ENCODE results near the gene PSMG1. TPM values are rescaled to one million over a fixed set of nuclear protein-coding genes. Genes with fewer than 3 reads are reported as not detected.

PSMG1 gene
- polyA plus RNA-seq, 4 donors = 27.3 to 68.2 (median 48.7) TPM

- Histone ChIP-seq H3K36me3 (ENCODE audit: control insufficient read depth in 3 of 3, insufficient read depth in 2 of 3, low read depth in 1 of 3, low read length in 3 of 3) (no peaks in the 10 kb centered on the region), H3K9me3 (ENCODE audit: control insufficient read depth in 2 of 2, insufficient read depth in 1 of 2, low read depth in 1 of 2, low read length in 1 of 2) (peaks cover 0 to 8% of the 10 kb centered on the region in 2 donors), H3K27me3 (ENCODE audit: control insufficient read depth in 3 of 3, insufficient read depth in 3 of 3, low read length in 3 of 3) (no peaks in the 10 kb centered on the region), H3K4me3 (ENCODE audit: low read depth in 1 of 3, low read length in 3 of 3) (no peak overlapping the region), H3K4me1 (ENCODE audit: control insufficient read depth in 3 of 3, insufficient read depth in 2 of 3, low read depth in 1 of 3, low read length in 2 of 3) (peaks cover 0 to 10% (median 0%) of the 10 kb centered on the region in 3 donors), H3K27ac (ENCODE audit: low read depth in 1 of 3, low read length in 2 of 3) (no peak overlapping the region)
- DNase-seq (no peak), FAIRE-seq (no peak)
- 90 to 93% (median 91%) methylated on average over 15 of the region's 15 CpGs for WGBS, 3 donors
Measured at GRCh38 chr21:39134288-39134810, 48.9 kb downstream of the PSMG1 start.

- Histone ChIP-seq H3K36me3 (ENCODE audit: control insufficient read depth in 3 of 3, insufficient read depth in 2 of 3, low read depth in 1 of 3, low read length in 3 of 3) (no peaks in the 10 kb centered on the region), H3K4me3 (ENCODE audit: low read depth in 1 of 3, low read length in 3 of 3) (no peak overlapping the region), H3K9me3 (ENCODE audit: control insufficient read depth in 2 of 2, insufficient read depth in 1 of 2, low read depth in 1 of 2, low read length in 1 of 2) (peaks cover 0 to 8% of the 10 kb centered on the region in 2 donors), H3K27ac (ENCODE audit: low read depth in 1 of 3, low read length in 2 of 3) (no peak overlapping the region), H3K27me3 (ENCODE audit: control insufficient read depth in 3 of 3, insufficient read depth in 3 of 3, low read length in 3 of 3) (no peaks in the 10 kb centered on the region), H3K4me1 (ENCODE audit: control insufficient read depth in 3 of 3, insufficient read depth in 2 of 3, low read depth in 1 of 3, low read length in 2 of 3) (peaks cover 0 to 6% (median 0%) of the 10 kb centered on the region in 3 donors)
- FAIRE-seq (no peak), DNase-seq (no peak)
- 71 to 87% (median 84%) methylated on average over 3 of the region's 3 CpGs for WGBS, 3 donors
Measured at GRCh38 chr21:39132248-39132647, 51.0 kb downstream of the PSMG1 start.

GRCh38 chr21:39131791-39132190, 51.5 kb downstream of the PSMG1 start:
- WGBS, 3 donors = 58 to 92% (median 76%) methylated on average over 1 of the region's 1 CpG
- H3K4me1 ChIP-seq (ENCODE audit: control insufficient read depth in 3 of 3, insufficient read depth in 2 of 3, low read depth in 1 of 3, low read length in 2 of 3) = peaks cover 0 to 4% (median 0%) of the 10 kb centered on the region in 3 donors
- no peak overlapping the region for H3K4me3 ChIP-seq (ENCODE audit: low read depth in 1 of 3, low read length in 3 of 3)
- DNase-seq (no peak), FAIRE-seq (no peak)
- H3K27me3 ChIP-seq (ENCODE audit: control insufficient read depth in 3 of 3, insufficient read depth in 3 of 3, low read length in 3 of 3) = no peaks in the 10 kb centered on the region
- no peaks in the 10 kb centered on the region for H3K36me3 ChIP-seq (ENCODE audit: control insufficient read depth in 3 of 3, insufficient read depth in 2 of 3, low read depth in 1 of 3, low read length in 3 of 3)
- peaks cover 0 to 8% of the 10 kb centered on the region in 2 donors for H3K9me3 ChIP-seq (ENCODE audit: control insufficient read depth in 2 of 2, insufficient read depth in 1 of 2, low read depth in 1 of 2, low read length in 1 of 2)
- no peak overlapping the region for H3K27ac ChIP-seq (ENCODE audit: low read depth in 1 of 3, low read length in 2 of 3)

- FAIRE-seq = no peak
- no peaks in the 10 kb centered on the region for H3K27me3 ChIP-seq (ENCODE audit: control insufficient read depth in 3 of 3, insufficient read depth in 3 of 3, low read length in 3 of 3)
- H3K27ac ChIP-seq (ENCODE audit: low read depth in 1 of 3, low read length in 2 of 3) = no peak overlapping the region
- H3K9me3 ChIP-seq (ENCODE audit: control insufficient read depth in 2 of 2, insufficient read depth in 1 of 2, low read depth in 1 of 2, low read length in 1 of 2) = peaks cover 0 to 11% of the 10 kb centered on the region in 2 donors
- no peaks in the 10 kb centered on the region for H3K36me3 ChIP-seq (ENCODE audit: control insufficient read depth in 3 of 3, insufficient read depth in 2 of 3, low read depth in 1 of 3, low read length in 3 of 3)
- 66 to 83% (median 76%) methylated on average over 8 of the region's 8 CpGs for WGBS, 3 donors
- H3K4me3 ChIP-seq (ENCODE audit: low read depth in 1 of 3, low read length in 3 of 3) = no peak overlapping the region
- DNase-seq = no peak
- no peaks in the 10 kb centered on the region for H3K4me1 ChIP-seq (ENCODE audit: control insufficient read depth in 3 of 3, insufficient read depth in 2 of 3, low read depth in 1 of 3, low read length in 2 of 3)
Measured at GRCh38 chr21:39127506-39127905, 55.7 kb downstream of the PSMG1 start.

- DNase-seq (no peak), FAIRE-seq (no peak)
- Histone ChIP-seq H3K4me1 (ENCODE audit: control insufficient read depth in 3 of 3, insufficient read depth in 2 of 3, low read depth in 1 of 3, low read length in 2 of 3) (no peaks in the 10 kb centered on the region), H3K4me3 (ENCODE audit: low read depth in 1 of 3, low read length in 3 of 3) (no peak overlapping the region), H3K9me3 (ENCODE audit: control insufficient read depth in 2 of 2, insufficient read depth in 1 of 2, low read depth in 1 of 2, low read length in 1 of 2) (peaks cover 0 to 17% of the 10 kb centered on the region in 2 donors), H3K36me3 (ENCODE audit: control insufficient read depth in 3 of 3, insufficient read depth in 2 of 3, low read depth in 1 of 3, low read length in 3 of 3) (no peaks in the 10 kb centered on the region), H3K27me3 (ENCODE audit: control insufficient read depth in 3 of 3, insufficient read depth in 3 of 3, low read length in 3 of 3) (no peaks in the 10 kb centered on the region), H3K27ac (ENCODE audit: low read depth in 1 of 3, low read length in 2 of 3) (no peak overlapping the region)
- 76 to 81% (median 77%) methylated on average over 4 of the region's 4 CpGs for WGBS, 3 donors
Measured at GRCh38 chr21:39126486-39126806, 56.8 kb downstream of the PSMG1 start.

GRCh38 chr21:39125752-39126485, 57.3 kb downstream of the PSMG1 start:
- peak overlapping the region in 1 of 3 donors; percentile 39 for H3K27ac ChIP-seq (ENCODE audit: low read depth in 1 of 3, low read length in 2 of 3)
- FAIRE-seq = no peak

More at GRCh38 chr21:39125752-39126485, 57.3 kb downstream of the PSMG1 start:
- no peaks in the 10 kb centered on the region for H3K4me1 ChIP-seq (ENCODE audit: control insufficient read depth in 3 of 3, insufficient read depth in 2 of 3, low read depth in 1 of 3, low read length in 2 of 3)
- 12 to 30% (median 18%) methylated on average over 7 of the region's 7 CpGs for WGBS, 3 donors
- H3K36me3 ChIP-seq (ENCODE audit: control insufficient read depth in 3 of 3, insufficient read depth in 2 of 3, low read depth in 1 of 3, low read length in 3 of 3) = no peaks in the 10 kb centered on the region
- peak; percentile 78 for DNase-seq
- H3K4me3 ChIP-seq (ENCODE audit: low read depth in 1 of 3, low read length in 3 of 3) = no peak overlapping the region
- H3K9me3 ChIP-seq (ENCODE audit: control insufficient read depth in 2 of 2, insufficient read depth in 1 of 2, low read depth in 1 of 2, low read length in 1 of 2) = peaks cover 0 to 12% of the 10 kb centered on the region in 2 donors
- no peaks in the 10 kb centered on the region for H3K27me3 ChIP-seq (ENCODE audit: control insufficient read depth in 3 of 3, insufficient read depth in 3 of 3, low read length in 3 of 3)

Other genes with a start within 250 kb of the PSMG1 start
- gene BRWD1, start 130.2 kb upstream of the PSMG1 start, polyA plus RNA-seq = 10 to 100 TPM in 2 of 4 donors, 1 to 10 TPM in 2; 8.6 to 33.5 (median 9.9) TPM
- 100 to 1,000 TPM; 126 to 396 (median 185) TPM for gene HMGN1, start 165.6 kb upstream of the PSMG1 start, polyA plus RNA-seq

Measured in small intestine (tissue), 7 donors.